Measurements from ENCODE around the gene DBT.

The DBT gene

DNA sequence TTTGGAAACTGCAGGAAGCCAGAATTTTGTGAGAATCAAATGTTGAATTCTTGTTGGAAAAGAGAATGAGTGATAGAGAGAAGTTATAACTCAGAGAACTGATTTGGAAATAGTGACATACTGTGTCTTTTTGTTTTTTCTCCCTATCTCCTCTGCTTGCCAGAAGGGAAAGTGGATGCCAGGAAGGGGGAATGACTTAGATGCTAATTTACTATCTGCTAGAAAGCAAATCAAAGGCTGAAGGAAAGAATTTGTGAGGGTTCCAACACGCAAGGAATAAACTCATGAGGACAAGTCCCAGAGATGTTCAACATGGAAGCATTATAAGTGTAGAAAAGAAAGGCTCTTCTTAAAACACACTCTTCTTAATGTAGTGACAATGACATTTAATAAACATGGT lies 51.0 kb downstream of the DBT start:
- no peak for ATAC-seq
- TF ChIP-seq, protein P1, sequence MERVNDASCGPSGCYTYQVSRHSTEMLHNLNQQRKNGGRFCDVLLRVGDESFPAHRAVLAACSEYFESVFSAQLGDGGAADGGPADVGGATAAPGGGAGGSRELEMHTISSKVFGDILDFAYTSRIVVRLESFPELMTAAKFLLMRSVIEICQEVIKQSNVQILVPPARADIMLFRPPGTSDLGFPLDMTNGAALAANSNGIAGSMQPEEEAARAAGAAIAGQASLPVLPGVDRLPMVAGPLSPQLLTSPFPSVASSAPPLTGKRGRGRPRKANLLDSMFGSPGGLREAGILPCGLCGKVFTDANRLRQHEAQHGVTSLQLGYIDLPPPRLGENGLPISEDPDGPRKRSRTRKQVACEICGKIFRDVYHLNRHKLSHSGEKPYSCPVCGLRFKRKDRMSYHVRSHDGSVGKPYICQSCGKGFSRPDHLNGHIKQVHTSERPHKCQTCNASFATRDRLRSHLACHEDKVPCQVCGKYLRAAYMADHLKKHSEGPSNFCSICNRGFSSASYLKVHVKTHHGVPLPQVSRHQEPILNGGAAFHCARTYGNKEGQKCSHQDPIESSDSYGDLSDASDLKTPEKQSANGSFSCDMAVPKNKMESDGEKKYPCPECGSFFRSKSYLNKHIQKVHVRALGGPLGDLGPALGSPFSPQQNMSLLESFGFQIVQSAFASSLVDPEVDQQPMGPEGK (CRISPR knock-in tag; IDR thresholded peaks at IDR 0.05; ENCODE audit: borderline replicate concordance), result no peak
- no peak for TF ChIP-seq ZNF8 (CRISPR knock-in tag; IDR thresholded peaks at IDR 0.05)
- TF ChIP-seq OSR1 (CRISPR knock-in tag; IDR thresholded peaks at IDR 0.05), result no peak
- TF ChIP-seq, protein P2, sequence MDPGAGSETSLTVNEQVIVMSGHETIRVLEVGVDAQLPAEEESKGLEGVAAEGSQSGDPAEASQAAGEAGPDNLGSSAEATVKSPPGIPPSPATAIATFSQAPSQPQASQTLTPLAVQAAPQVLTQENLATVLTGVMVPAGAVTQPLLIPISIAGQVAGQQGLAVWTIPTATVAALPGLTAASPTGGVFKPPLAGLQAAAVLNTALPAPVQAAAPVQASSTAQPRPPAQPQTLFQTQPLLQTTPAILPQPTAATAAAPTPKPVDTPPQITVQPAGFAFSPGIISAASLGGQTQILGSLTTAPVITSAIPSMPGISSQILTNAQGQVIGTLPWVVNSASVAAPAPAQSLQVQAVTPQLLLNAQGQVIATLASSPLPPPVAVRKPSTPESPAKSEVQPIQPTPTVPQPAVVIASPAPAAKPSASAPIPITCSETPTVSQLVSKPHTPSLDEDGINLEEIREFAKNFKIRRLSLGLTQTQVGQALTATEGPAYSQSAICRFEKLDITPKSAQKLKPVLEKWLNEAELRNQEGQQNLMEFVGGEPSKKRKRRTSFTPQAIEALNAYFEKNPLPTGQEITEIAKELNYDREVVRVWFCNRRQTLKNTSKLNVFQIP (CRISPR knock-in tag; IDR thresholded peaks at IDR 0.05; ENCODE audit: borderline replicate concordance, low read depth), result no peak
- TF ChIP-seq, protein P3, sequence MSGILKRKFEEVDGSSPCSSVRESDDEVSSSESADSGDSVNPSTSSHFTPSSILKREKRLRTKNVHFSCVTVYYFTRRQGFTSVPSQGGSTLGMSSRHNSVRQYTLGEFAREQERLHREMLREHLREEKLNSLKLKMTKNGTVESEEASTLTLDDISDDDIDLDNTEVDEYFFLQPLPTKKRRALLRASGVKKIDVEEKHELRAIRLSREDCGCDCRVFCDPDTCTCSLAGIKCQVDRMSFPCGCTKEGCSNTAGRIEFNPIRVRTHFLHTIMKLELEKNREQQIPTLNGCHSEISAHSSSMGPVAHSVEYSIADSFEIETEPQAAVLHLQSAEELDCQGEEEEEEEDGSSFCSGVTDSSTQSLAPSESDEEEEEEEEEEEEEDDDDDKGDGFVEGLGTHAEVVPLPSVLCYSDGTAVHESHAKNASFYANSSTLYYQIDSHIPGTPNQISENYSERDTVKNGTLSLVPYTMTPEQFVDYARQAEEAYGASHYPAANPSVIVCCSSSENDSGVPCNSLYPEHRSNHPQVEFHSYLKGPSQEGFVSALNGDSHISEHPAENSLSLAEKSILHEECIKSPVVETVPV (CRISPR knock-in tag; IDR thresholded peaks at IDR 0.05), result no peak
- TF ChIP-seq TCF4 (CRISPR knock-in tag; IDR thresholded peaks at IDR 0.05; ENCODE audit: borderline replicate concordance), result no peak
- TF ChIP-seq, protein P4, sequence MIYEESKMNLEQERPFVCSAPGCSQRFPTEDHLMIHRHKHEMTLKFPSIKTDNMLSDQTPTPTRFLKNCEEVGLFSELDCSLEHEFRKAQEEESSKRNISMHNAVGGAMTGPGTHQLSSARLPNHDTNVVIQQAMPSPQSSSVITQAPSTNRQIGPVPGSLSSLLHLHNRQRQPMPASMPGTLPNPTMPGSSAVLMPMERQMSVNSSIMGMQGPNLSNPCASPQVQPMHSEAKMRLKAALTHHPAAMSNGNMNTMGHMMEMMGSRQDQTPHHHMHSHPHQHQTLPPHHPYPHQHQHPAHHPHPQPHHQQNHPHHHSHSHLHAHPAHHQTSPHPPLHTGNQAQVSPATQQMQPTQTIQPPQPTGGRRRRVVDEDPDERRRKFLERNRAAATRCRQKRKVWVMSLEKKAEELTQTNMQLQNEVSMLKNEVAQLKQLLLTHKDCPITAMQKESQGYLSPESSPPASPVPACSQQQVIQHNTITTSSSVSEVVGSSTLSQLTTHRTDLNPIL (CRISPR knock-in tag; IDR thresholded peaks at IDR 0.05; ENCODE audit: low read depth), result no peak

DNA sequence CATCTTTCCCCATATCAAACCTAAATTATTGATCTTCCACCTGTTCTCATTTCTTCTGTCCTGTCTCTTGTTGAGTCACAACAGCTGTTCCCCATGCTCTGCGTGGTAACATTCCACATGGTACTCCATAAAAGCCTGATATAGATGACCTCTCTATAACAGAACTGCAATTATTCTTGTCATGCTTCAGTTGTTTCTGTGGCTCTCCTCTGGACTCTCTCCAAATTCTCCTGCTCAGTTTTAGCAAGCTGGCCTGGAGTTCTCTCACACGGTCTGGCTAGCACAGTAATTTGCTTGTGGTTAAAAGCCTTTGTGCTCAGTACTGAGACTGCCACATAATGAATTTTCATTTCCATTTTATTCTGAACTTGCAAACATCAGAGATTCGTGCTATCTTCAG lies 61.0 kb downstream of the DBT start:
- ATAC-seq, result peak; percentile 77
- TF ChIP-seq ISL1 (CRISPR knock-in tag; IDR thresholded peaks at IDR 0.05) (peak; percentile 27; the same call in 1 of the 2 replicates), ZFP3 (CRISPR knock-in tag; IDR thresholded peaks at IDR 0.05) (no peak)

DNA sequence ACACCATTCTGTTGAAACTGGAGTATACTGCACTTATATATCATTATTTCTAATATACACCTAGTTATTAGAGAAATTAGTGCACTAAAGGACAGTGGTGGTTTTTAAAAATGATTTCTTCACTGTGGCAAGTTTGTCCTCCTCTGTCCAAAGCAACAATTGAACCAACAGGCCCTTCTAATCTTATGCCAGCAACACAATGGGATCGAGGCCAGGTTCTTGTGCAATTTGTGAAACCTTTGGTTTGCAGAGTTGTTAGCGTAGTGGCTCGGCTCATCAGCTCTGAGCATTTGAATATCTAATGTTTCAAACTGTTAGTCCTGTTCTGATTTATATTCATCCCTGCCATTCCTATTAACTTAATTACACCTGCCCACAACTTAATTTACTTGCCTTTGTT lies 61.7 kb downstream of the DBT start:
- TF ChIP-seq ZFP3 (CRISPR knock-in tag; IDR thresholded peaks at IDR 0.05), result no peak
- TF ChIP-seq CSDC2 (CRISPR knock-in tag; IDR thresholded peaks at IDR 0.05), result no peak
- TF ChIP-seq PPARA (CRISPR knock-in tag; IDR thresholded peaks at IDR 0.05; ENCODE audit: borderline replicate concordance), result no peak
- TF ChIP-seq, protein P4 (CRISPR knock-in tag; IDR thresholded peaks at IDR 0.05; ENCODE audit: low read depth), result no peak
- TF ChIP-seq, protein P5, sequence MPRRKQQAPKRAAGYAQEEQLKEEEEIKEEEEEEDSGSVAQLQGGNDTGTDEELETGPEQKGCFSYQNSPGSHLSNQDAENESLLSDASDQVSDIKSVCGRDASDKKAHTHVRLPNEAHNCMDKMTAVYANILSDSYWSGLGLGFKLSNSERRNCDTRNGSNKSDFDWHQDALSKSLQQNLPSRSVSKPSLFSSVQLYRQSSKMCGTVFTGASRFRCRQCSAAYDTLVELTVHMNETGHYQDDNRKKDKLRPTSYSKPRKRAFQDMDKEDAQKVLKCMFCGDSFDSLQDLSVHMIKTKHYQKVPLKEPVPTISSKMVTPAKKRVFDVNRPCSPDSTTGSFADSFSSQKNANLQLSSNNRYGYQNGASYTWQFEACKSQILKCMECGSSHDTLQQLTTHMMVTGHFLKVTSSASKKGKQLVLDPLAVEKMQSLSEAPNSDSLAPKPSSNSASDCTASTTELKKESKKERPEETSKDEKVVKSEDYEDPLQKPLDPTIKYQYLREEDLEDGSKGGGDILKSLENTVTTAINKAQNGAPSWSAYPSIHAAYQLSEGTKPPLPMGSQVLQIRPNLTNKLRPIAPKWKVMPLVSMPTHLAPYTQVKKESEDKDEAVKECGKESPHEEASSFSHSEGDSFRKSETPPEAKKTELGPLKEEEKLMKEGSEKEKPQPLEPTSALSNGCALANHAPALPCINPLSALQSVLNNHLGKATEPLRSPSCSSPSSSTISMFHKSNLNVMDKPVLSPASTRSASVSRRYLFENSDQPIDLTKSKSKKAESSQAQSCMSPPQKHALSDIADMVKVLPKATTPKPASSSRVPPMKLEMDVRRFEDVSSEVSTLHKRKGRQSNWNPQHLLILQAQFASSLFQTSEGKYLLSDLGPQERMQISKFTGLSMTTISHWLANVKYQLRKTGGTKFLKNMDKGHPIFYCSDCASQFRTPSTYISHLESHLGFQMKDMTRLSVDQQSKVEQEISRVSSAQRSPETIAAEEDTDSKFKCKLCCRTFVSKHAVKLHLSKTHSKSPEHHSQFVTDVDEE (CRISPR knock-in tag; IDR thresholded peaks at IDR 0.05), result no peak
- TF ChIP-seq, protein P2 (CRISPR knock-in tag; IDR thresholded peaks at IDR 0.05; ENCODE audit: borderline replicate concordance, low read depth), result no peak
- no peak for TF ChIP-seq ZC3H10 (CRISPR knock-in tag; IDR thresholded peaks at IDR 0.05)
- no peak for TF ChIP-seq SNAI2 (CRISPR knock-in tag; IDR thresholded peaks at IDR 0.05)
- TF ChIP-seq ARNTL (CRISPR knock-in tag; IDR thresholded peaks at IDR 0.05; ENCODE audit: borderline replicate concordance, low read depth), result no peak
- TF ChIP-seq ZFP30 (CRISPR knock-in tag; IDR thresholded peaks at IDR 0.05), result no peak
- TF ChIP-seq TOX (CRISPR knock-in tag; IDR thresholded peaks at IDR 0.05; ENCODE audit: borderline replicate concordance), result no peak
- TF ChIP-seq, protein P3 (CRISPR knock-in tag; IDR thresholded peaks at IDR 0.05), result no peak
- TF ChIP-seq RARB (CRISPR knock-in tag; IDR thresholded peaks at IDR 0.05), result no peak
- TF ChIP-seq OSR1 (CRISPR knock-in tag; IDR thresholded peaks at IDR 0.05), result no peak
- no peak for TF ChIP-seq BACH2 (CRISPR knock-in tag; IDR thresholded peaks at IDR 0.05; ENCODE audit: borderline replicate concordance)
- TF ChIP-seq, protein P1 (CRISPR knock-in tag; IDR thresholded peaks at IDR 0.05; ENCODE audit: borderline replicate concordance), result no peak
- no peak for TF ChIP-seq TCF4 (CRISPR knock-in tag; IDR thresholded peaks at IDR 0.05; ENCODE audit: borderline replicate concordance)
- no peak for ATAC-seq

Data from SK-N-SH treated with all-trans-retinoic acid at 6 μM for 48 hours (cell line).